Measurements from ENCODE around the gene UBE2V1.

DNA sequence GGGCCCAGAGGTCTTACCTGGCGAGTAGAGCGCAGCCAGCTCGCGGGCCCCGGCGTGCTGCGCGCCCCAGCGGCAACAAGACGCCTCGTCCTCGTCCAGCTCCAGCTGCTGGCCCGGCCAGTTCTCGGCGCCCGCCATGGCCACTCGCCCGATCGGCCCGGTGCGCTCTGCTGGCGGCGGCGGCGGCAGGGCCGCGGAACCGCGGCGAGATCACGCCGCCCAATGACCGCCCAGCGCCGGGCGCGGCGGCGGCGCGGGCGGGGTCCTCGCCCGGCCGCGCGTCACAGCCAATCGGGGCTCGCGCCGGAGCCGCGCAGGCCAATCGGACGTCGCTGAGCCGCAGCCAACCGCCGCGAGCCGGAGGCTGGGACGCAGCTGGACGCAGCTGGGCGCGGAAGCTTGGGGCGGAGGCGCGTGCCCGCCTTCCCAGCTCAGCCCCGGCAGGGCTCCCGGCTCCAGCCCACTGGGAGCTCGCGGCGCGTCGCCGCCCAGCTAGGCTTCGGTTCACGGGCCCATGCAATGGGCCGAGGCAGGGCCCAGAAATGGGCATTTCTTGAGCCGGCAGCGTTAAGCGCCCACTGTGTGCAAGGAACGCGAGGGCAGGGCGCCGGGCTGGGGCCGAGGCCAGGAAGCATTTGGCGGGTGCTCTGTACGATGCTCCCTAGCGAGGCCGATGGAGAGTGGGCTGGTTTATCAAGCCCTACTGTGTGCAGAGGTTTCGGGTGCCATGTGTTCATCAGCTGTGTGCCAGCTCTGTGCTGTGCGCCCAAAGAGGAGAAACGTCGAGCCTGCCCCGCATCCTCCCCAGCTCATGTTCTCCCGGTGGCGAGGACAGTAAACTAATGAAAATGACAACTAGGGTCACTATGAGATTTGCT, 40.8 kb upstream of the UBE2V1 start, which contains the start of gene PEDS1:
- TF ChIP-seq POLR2A (IDR thresholded peaks at IDR 0.05) (peak; percentile 89 to 95), CTCF (IDR thresholded peaks at IDR 0.05) (peak in 1 of 6 experiments; percentile 34)

Data from adrenal gland (tissue), 5 donors.